ENCODE data around the gene OR8G5.

- TF ChIP-seq, protein P1, sequence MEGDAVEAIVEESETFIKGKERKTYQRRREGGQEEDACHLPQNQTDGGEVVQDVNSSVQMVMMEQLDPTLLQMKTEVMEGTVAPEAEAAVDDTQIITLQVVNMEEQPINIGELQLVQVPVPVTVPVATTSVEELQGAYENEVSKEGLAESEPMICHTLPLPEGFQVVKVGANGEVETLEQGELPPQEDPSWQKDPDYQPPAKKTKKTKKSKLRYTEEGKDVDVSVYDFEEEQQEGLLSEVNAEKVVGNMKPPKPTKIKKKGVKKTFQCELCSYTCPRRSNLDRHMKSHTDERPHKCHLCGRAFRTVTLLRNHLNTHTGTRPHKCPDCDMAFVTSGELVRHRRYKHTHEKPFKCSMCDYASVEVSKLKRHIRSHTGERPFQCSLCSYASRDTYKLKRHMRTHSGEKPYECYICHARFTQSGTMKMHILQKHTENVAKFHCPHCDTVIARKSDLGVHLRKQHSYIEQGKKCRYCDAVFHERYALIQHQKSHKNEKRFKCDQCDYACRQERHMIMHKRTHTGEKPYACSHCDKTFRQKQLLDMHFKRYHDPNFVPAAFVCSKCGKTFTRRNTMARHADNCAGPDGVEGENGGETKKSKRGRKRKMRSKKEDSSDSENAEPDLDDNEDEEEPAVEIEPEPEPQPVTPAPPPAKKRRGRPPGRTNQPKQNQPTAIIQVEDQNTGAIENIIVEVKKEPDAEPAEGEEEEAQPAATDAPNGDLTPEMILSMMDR (IDR thresholded peaks at IDR 0.05): no peak
- TF ChIP-seq POLR2A (IDR thresholded peaks at IDR 0.05): no peak
These were observed 57.7 kb downstream of the OR8G5 start, which contains the start of gene OR8D1 for GRCh38 chr11:124313849-124314248.
